H1 (cell line): ENCODE measurements around the gene RNF215. TPM values are rescaled to one million over a fixed set of nuclear protein-coding genes. Genes with fewer than 3 reads are reported as not detected.
A peak's percentile ranks its signal among the peaks of the same experiment; 100 is the strongest.

Experiments used
- ASH2L ChIP-seq: fragments of 200-600, 300-600 bp; sonication (generic); IDR thresholded peaks from one replicate; pipeline ENCODE4 v1.7.1; 2017; ENCODE audit warnings: low read length
- BACH1 ChIP-seq: IDR thresholded peaks from 2 replicates; pipeline ENCODE4 v1.6.1; 2012; ENCODE audit warnings: low read length, improper control_type of control experiment
- CHD1 ChIP-seq: IDR thresholded peaks from 2 replicates; pipeline ENCODE4 v1.6.1; 2012; ENCODE audit warnings: low read depth, low read length, improper control_type of control experiment
- EGR1 ChIP-seq: IDR thresholded peaks from 2 replicates; pipeline ENCODE4 v1.6.1; 2011; ENCODE audit warnings: low read depth, low read length, borderline replicate concordance
- GABPA ChIP-seq: IDR thresholded peaks from 2 replicates; pipeline ENCODE4 v1.6.1; 2011; ENCODE audit warnings: mild to moderate bottlenecking, low read length, moderate library complexity, borderline replicate concordance; ENCODE audit not compliant: insufficient read depth
- JUND ChIP-seq: IDR thresholded peaks from 2 replicates; pipeline ENCODE4 v1.6.1; 2011; ENCODE audit warnings: mild to moderate bottlenecking, improper control_type of control experiment, low read length
- NANOG ChIP-seq: IDR thresholded peaks from 2 replicates; pipeline ENCODE4 v1.6.1; 2011; ENCODE audit warnings: low read length, low read depth, mild to moderate bottlenecking, inconsistent platforms; ENCODE audit not compliant: insufficient read depth, poor library complexity, severe bottlenecking
- NRF1 ChIP-seq: IDR thresholded peaks from 2 replicates; pipeline ENCODE4 v1.6.1; 2011; ENCODE audit warnings: mild to moderate bottlenecking, low read depth, low read length, improper control_type of control experiment
- POLR2A ChIP-seq, 2 experiments: IDR thresholded peaks; 1 replicate in 1 of 2; 2 replicates in 1 of 2; pipeline ENCODE4 v1.6.1; 2011; ENCODE audit warnings: low read depth in 2 of 2, low read length in 2 of 2, mild to moderate bottlenecking in 2 of 2; ENCODE audit errors: control extremely low read depth in 1 of 2
- POLR2AphosphoS5 ChIP-seq: IDR thresholded peaks from 2 replicates; pipeline ENCODE4 v1.6.1; 2011; ENCODE audit warnings: low read depth, low read length
- SIRT6 ChIP-seq: IDR thresholded peaks from one replicate; pipeline ENCODE4 v1.7.1; 2012; ENCODE audit warnings: low read length, inconsistent platforms
- SRF ChIP-seq: IDR thresholded peaks from 2 replicates; pipeline ENCODE4 v1.6.1; 2011; ENCODE audit warnings: mild to moderate bottlenecking, low read depth, low read length, moderate library complexity
- TAF7 ChIP-seq: optimal IDR thresholded peaks from 2 replicates; pipeline ENCODE3; 2011; ENCODE audit warnings: low read depth, mild to moderate bottlenecking, inconsistent platforms, low read length, moderate library complexity, borderline replicate concordance
- TCF12 ChIP-seq: IDR thresholded peaks from 2 replicates; pipeline ENCODE4 v1.6.1; 2011; ENCODE audit warnings: low read depth, mild to moderate bottlenecking, low read length
- ZNF274 ChIP-seq: IDR thresholded peaks from 2 replicates; pipeline ENCODE4 v1.7.0; 2012; ENCODE audit warnings: low read length, borderline replicate concordance; ENCODE audit errors: extremely low read depth
- polyA plus RNA-seq, 7 experiments: library from polyadenylated mRNA; depleted of rRNA in 3 of 7; stranded (reverse) in 5 of 7; unstranded in 2 of 7; fragments of >200 nt in 5 of 7; fragments of 200-250 nt in 2 of 7; gene quantifications; 1 replicate in 5 of 7; 2 replicates in 1 of 7; 4 replicates in 1 of 7; pipeline versions ENCODE4 v1.2.1 to v1.2.3, GENCODE V29; 2011 to 2013; ENCODE audit warnings: missing spikeins in 2 of 7, mixed read lengths in 2 of 7
- total RNA-seq: library from RNA; stranded (reverse); fragmentation: NEBNext Ultra II Directional; extraction: Animal tissue kit (Norgen Biotek cat#: 25700); gene quantifications from 2 replicates; pipeline ENCODE4 v1.2.1, GENCODE V29; 2021

The RNF215 gene
- total and polyA plus RNA-seq, 2 of the 8 experiments (the other 6 are each of a cell fraction or from before 2014, with no cell fraction given), result 13.1 to 19.0 TPM

DNA sequence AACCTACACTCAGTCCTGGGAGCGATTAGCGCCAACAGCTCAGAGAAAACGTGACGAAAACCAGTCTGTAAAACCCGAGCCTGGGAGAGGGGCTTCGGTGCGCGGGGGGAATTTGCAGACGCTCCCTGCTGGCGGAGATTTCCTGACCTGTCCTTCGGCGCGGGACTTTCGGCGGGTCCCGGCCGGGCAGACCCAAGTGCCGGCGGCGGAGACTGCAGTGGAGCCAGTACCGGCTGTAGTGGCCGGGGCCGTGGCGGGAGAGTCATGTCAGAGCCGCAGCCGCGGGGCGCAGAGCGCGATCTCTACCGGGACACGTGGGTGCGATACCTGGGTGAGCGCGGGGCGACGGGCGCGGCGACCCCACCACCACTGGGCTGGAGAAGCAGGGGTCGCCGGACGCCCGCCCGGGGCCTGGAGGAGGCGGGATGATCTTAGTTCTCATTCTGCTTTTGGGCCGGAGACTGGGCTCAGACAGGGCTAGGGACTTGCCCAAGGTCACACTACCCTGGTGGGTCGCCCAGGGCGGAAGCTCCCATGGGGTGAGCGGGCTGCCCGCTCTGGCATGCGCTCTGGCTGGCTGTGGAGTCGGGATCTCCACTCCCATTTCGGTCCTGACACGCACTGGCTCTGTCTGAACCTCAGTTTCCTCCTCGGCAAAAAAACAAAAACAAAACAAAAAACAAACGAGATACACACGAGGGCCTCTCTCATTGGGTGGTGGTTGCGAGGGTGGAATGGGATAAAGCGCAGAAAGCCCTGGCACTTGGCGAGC, 38.6 kb upstream of the RNF215 start, which contains the start of gene MTFP1 (continued):
- TF ChIP-seq NANOG (peak; percentile 40), POLR2A (IDR thresholded peaks at IDR 0.05; ENCODE audit: control extremely low read depth in 1 of 2, low read depth in 2 of 2, low read length in 2 of 2) (no peak; a peak in 2 of 3 replicates), TCF12 (no peak), TAF7 (no peak), SRF (no peak), SIRT6 (no peak), POLR2AphosphoS5 (peak; percentile 39; the same call in 1 of the 2 replicates), JUND (no peak), NRF1 (no peak), GABPA (no peak), CHD1 (no peak), EGR1 (no peak), BACH1 (no peak), ZNF274 (no peak), ASH2L (peak; percentile 39)
